Stimulated activated memory B cell treated with anti-CD40 and anti-IgM and Interleukin-4, amounts not matched to agents 10 μg/mL and 1 μg/mL and 100 μg/mL, for 72 hours (primary cell): ENCODE data around the gene CEP43.

Experiments used
- ATAC-seq: fragments of 150-1000 bp; cut with Tn5 transposase; 2 replicates; pipeline ENCODE4 v1.10.0; 2021
- H3K27ac Mint-ChIP-seq: one replicate; pipeline ENCODE4 v1.8.0; 2022; ENCODE audit warnings: mild to moderate bottlenecking, mixed read lengths
- H3K27me3 Mint-ChIP-seq: one replicate; pipeline ENCODE4 v1.8.0; 2022; ENCODE audit warnings: mixed read lengths
- H3K36me3 Mint-ChIP-seq: one replicate; pipeline ENCODE4 v1.8.0; 2022; ENCODE audit warnings: mixed read lengths
- H3K4me1 Mint-ChIP-seq: one replicate; pipeline ENCODE4 v1.8.0; 2022; ENCODE audit warnings: mixed read lengths
- H3K4me3 Mint-ChIP-seq: one replicate; pipeline ENCODE4 v1.8.0; 2022; ENCODE audit warnings: mild to moderate bottlenecking, moderate library complexity, mixed read lengths
- H3K9me3 Mint-ChIP-seq: one replicate; pipeline ENCODE4 v1.8.0; 2022; ENCODE audit warnings: mixed read lengths

The CEP43 gene

GRCh38 chr6:166957087-166957804 is 42.0 kb upstream of the CEP43 start:
- H3K36me3 Mint-ChIP-seq, result peaks cover 7% of the 10 kb centered on the region
- H3K9me3 Mint-ChIP-seq, result no peaks in the 10 kb centered on the region
- peak overlapping the region; percentile 88 for H3K4me3 Mint-ChIP-seq
- peaks cover 77% of the 10 kb centered on the region for H3K4me1 Mint-ChIP-seq
- H3K27ac Mint-ChIP-seq, result peak overlapping the region; percentile 97
- peak; percentile 58 for ATAC-seq
- H3K27me3 Mint-ChIP-seq, result no peaks in the 10 kb centered on the region

- no peak for ATAC-seq
- H3K4me3 Mint-ChIP-seq, result peak overlapping the region; percentile 88
- H3K4me1 Mint-ChIP-seq, result peaks cover 72% of the 10 kb centered on the region
- peak overlapping the region; percentile 97 for H3K27ac Mint-ChIP-seq
- peaks cover 7% of the 10 kb centered on the region for H3K36me3 Mint-ChIP-seq
- H3K27me3 Mint-ChIP-seq, result no peaks in the 10 kb centered on the region
- no peaks in the 10 kb centered on the region for H3K9me3 Mint-ChIP-seq
Measured at GRCh38 chr6:166957805-166958076, 41.5 kb upstream of the CEP43 start.

GRCh38 chr6:166958926-166959861 is 40.0 kb upstream of the CEP43 start:
- peak; percentile 43 for ATAC-seq
- H3K27ac Mint-ChIP-seq, result peak overlapping the region; percentile 97
- peak overlapping the region; percentile 88 for H3K4me3 Mint-ChIP-seq
- no peaks in the 10 kb centered on the region for H3K36me3 Mint-ChIP-seq
- H3K9me3 Mint-ChIP-seq, result no peaks in the 10 kb centered on the region
- peaks cover 62% of the 10 kb centered on the region for H3K4me1 Mint-ChIP-seq
- no peaks in the 10 kb centered on the region for H3K27me3 Mint-ChIP-seq

- Mint-ChIP-seq H3K4me3 (peak overlapping the region; percentile 88), H3K4me1 (peaks cover 54% of the 10 kb centered on the region)
Measured at GRCh38 chr6:166959911-166960608, 39.1 kb upstream of the CEP43 start.

GRCh38 chr6:166960609-166960978 is 38.6 kb upstream of the CEP43 start:
- no peaks in the 10 kb centered on the region for H3K27me3 Mint-ChIP-seq
- H3K4me3 Mint-ChIP-seq, result no peak overlapping the region
- H3K27ac Mint-ChIP-seq, result peak overlapping the region; percentile 97

More at GRCh38 chr6:166959911-166960608, 39.1 kb upstream of the CEP43 start:
- ATAC-seq, result no peak
- Mint-ChIP-seq H3K27me3 (no peaks in the 10 kb centered on the region), H3K36me3 (no peaks in the 10 kb centered on the region), H3K27ac (peak overlapping the region; percentile 97), H3K9me3 (no peaks in the 10 kb centered on the region)

GRCh38 chr6:166966268-166966667 is 32.9 kb upstream of the CEP43 start:
- ATAC-seq, result no peak
- peaks cover 20% of the 10 kb centered on the region for H3K4me1 Mint-ChIP-seq
- H3K4me3 Mint-ChIP-seq, result no peak overlapping the region
- H3K27ac Mint-ChIP-seq, result no peak overlapping the region
- peaks cover 3% of the 10 kb centered on the region for H3K9me3 Mint-ChIP-seq
- H3K36me3 Mint-ChIP-seq, result peaks cover 8% of the 10 kb centered on the region
- no peaks in the 10 kb centered on the region for H3K27me3 Mint-ChIP-seq

More at GRCh38 chr6:166960609-166960978, 38.6 kb upstream of the CEP43 start:
- Mint-ChIP-seq H3K4me1 (peaks cover 48% of the 10 kb centered on the region), H3K9me3 (no peaks in the 10 kb centered on the region), H3K36me3 (no peaks in the 10 kb centered on the region)
- no peak for ATAC-seq

GRCh38 chr6:166969390-166970002 is 29.7 kb upstream of the CEP43 start:
- Mint-ChIP-seq H3K4me3 (no peak overlapping the region), H3K27me3 (no peaks in the 10 kb centered on the region)
- no peak for ATAC-seq

GRCh38 chr6:166970091-166970490 is 29.1 kb upstream of the CEP43 start:
- Mint-ChIP-seq H3K9me3 (peaks cover 3% of the 10 kb centered on the region), H3K36me3 (peaks cover 8% of the 10 kb centered on the region), H3K27ac (no peak overlapping the region), H3K4me3 (no peak overlapping the region), H3K4me1 (peaks cover 15% of the 10 kb centered on the region), H3K27me3 (no peaks in the 10 kb centered on the region)
- no peak for ATAC-seq

More at GRCh38 chr6:166969390-166970002, 29.7 kb upstream of the CEP43 start:
- H3K9me3 Mint-ChIP-seq, result peaks cover 3% of the 10 kb centered on the region
- no peak overlapping the region for H3K27ac Mint-ChIP-seq
- H3K4me1 Mint-ChIP-seq, result peaks cover 15% of the 10 kb centered on the region
- peaks cover 8% of the 10 kb centered on the region for H3K36me3 Mint-ChIP-seq

- H3K36me3 Mint-ChIP-seq, result peaks cover 8% of the 10 kb centered on the region
- peaks cover 3% of the 10 kb centered on the region for H3K9me3 Mint-ChIP-seq
- no peaks in the 10 kb centered on the region for H3K27me3 Mint-ChIP-seq
- H3K4me1 Mint-ChIP-seq, result peaks cover 15% of the 10 kb centered on the region
- no peak for ATAC-seq
- H3K27ac Mint-ChIP-seq, result no peak overlapping the region
- H3K4me3 Mint-ChIP-seq, result no peak overlapping the region
Measured at GRCh38 chr6:166970776-166971175, 28.4 kb upstream of the CEP43 start.

GRCh38 chr6:166971271-166971670 is 27.9 kb upstream of the CEP43 start:
- ATAC-seq, result no peak
- Mint-ChIP-seq H3K27ac (no peak overlapping the region), H3K36me3 (peaks cover 8% of the 10 kb centered on the region), H3K9me3 (peaks cover 3% of the 10 kb centered on the region), H3K27me3 (no peaks in the 10 kb centered on the region), H3K4me3 (no peak overlapping the region), H3K4me1 (peaks cover 15% of the 10 kb centered on the region)

- ATAC-seq, result no peak
- H3K27ac Mint-ChIP-seq, result no peak overlapping the region
- H3K9me3 Mint-ChIP-seq, result peaks cover 3% of the 10 kb centered on the region
- H3K4me1 Mint-ChIP-seq, result peaks cover 15% of the 10 kb centered on the region
- H3K27me3 Mint-ChIP-seq, result no peaks in the 10 kb centered on the region
- no peak overlapping the region for H3K4me3 Mint-ChIP-seq
- peaks cover 6% of the 10 kb centered on the region for H3K36me3 Mint-ChIP-seq
Measured at GRCh38 chr6:166972101-166972500, 27.1 kb upstream of the CEP43 start.

- Mint-ChIP-seq H3K4me3 (no peak overlapping the region), H3K27me3 (no peaks in the 10 kb centered on the region), H3K36me3 (no peaks in the 10 kb centered on the region), H3K9me3 (no peaks in the 10 kb centered on the region), H3K27ac (no peak overlapping the region), H3K4me1 (no peaks in the 10 kb centered on the region)
- ATAC-seq, result no peak
Measured at GRCh38 chr6:166976636-166977035, 22.6 kb upstream of the CEP43 start.

GRCh38 chr6:166977621-166978525 is 21.3 kb upstream of the CEP43 start:
- no peak overlapping the region for H3K4me3 Mint-ChIP-seq
- no peak for ATAC-seq
- H3K4me1 Mint-ChIP-seq, result no peaks in the 10 kb centered on the region
- no peaks in the 10 kb centered on the region for H3K9me3 Mint-ChIP-seq
- peaks cover 2% of the 10 kb centered on the region for H3K36me3 Mint-ChIP-seq
- H3K27me3 Mint-ChIP-seq, result no peaks in the 10 kb centered on the region
- no peak overlapping the region for H3K27ac Mint-ChIP-seq

GRCh38 chr6:166980738-166981137 is 18.5 kb upstream of the CEP43 start:
- Mint-ChIP-seq H3K36me3 (peaks cover 6% of the 10 kb centered on the region), H3K4me1 (no peaks in the 10 kb centered on the region), H3K27me3 (no peaks in the 10 kb centered on the region), H3K4me3 (no peak overlapping the region), H3K9me3 (no peaks in the 10 kb centered on the region), H3K27ac (no peak overlapping the region)
- ATAC-seq, result no peak
